Activated CD4-positive, alpha-beta T cell treated with anti-CD3 and anti-CD28 coated beads for 1 hour (primary cell): ENCODE results near the gene SLC37A4.
A peak's percentile ranks its signal among the peaks of the same experiment; 100 is the strongest.
"Not testable (repeated sequence)": the region's sequence is repeated elsewhere in the genome, so short reads cannot be mapped to it uniquely, and the experiment has no call there.

ENCODE experiments used
- DNase-seq: peaks from one replicate; pipeline ENCODE4 v3.0.0-alpha.2; 2020

Gene SLC37A4

GRCh38 chr11:119041821-119042514 is 11.3 kb upstream of the SLC37A4 start:
- DNase-seq, result no peak

- DNase-seq, result not testable (repeated sequence)
Measured at GRCh38 chr11:119039471-119039870, 8.8 kb upstream of the SLC37A4 start.

- DNase-seq, result no peak
Measured at GRCh38 chr11:119038884-119039283, 8.2 kb upstream of the SLC37A4 start.

- no peak for DNase-seq
Measured at GRCh38 chr11:119034813-119035212, 4.1 kb upstream of the SLC37A4 start.

DNA sequence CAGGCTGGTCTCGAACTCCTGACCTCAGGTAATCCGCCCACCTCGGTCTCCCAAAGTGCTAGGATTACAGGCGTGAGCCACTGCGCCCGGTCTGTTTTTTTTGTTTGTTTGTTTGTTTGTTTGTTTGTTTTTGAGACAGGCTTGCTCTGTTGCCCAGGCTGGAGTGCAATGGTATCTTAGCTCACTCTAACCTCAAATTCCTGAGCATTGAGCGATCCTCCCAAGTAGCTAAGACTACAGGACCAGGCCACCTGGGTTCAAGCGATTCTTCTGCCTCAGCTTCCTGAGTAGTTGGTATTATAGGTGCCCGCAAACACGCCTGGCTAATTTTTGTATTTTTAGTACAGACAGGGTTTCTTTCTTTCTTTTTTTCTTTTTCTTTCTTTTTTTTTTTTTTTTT is 2.7 kb upstream of the SLC37A4 start:
- not testable (repeated sequence) for DNase-seq

DNA sequence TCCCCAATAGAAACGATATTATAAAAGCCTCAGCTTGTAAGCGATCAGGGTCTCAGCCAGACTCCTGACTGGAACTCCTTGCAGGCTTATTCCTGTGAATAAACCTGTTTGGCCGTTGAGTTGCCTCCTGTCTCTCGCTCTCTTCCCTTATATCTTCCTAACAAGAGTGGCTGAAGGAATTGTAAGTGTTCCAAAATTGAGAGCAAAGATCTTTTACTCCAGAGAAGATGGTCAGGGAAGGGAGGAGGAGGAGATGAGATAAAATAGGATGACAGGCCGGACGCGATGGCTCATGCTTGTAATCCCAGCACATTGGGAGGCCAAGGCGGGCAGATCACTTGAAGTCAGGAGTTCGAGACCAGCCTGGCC is 1.2 kb upstream of the SLC37A4 start:
- no peak for DNase-seq

GRCh38 chr11:119030029-119030328 is 698 bp downstream of the SLC37A4 start:
- no peak for DNase-seq

GRCh38 chr11:119029340-119030028 is 1.2 kb downstream of the SLC37A4 start:
- no peak for DNase-seq

DNA sequence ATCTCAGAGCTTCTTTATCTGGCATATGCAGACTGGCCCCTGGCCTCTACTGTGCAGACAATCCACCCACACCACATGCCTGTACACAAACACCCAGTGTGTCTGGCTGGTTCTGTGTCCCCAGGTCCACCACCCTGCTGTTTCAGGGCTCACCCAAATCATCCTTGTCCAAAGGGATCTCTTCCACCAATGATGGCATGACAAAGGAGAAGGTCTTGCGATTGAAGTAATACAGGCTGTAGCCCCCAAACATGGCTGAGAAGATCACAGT is 1.7 kb downstream of the SLC37A4 start:
- no peak for DNase-seq

DNA sequence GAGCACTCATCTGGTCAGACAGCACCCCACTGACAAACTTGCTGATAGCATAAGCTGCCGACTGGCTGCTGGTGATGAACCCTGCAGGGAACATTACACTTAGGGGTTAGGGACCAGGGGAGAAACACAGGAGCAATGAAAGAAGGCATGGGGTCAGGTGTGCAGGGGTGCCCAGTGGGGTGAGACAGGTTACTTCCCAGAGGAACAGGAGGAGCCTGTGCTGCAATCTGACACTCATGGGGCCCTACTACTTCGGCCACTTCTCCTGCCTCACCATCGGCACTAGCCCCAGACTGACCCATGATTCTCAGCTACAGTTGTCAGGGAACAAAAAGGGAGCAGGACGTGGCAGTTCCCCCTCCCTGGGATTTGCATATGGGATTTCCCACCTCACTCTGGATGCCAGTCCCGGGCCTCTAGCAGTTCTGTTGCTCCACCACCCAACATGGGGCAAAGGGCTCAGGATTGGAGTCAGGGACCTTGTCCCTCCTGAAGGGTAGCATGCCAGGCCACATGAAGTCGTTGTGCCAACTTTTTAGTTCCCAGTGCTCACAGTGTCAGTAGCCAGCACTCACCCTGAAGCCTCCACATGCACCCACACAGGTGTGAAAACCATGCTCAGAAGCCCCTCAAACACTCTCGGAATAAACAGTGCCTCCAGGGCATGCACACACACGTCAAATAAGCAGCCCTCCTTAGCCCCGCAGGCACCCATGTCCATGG is 2.2 kb downstream of the SLC37A4 start:
- no peak for DNase-seq

- no peak for DNase-seq
Measured at GRCh38 chr11:119027561-119028345, 2.9 kb downstream of the SLC37A4 start.

- no peak for DNase-seq
Measured at GRCh38 chr11:119026970-119027369, 3.7 kb downstream of the SLC37A4 start.

- DNase-seq, result no peak
Measured at GRCh38 chr11:119025978-119026766, 4.5 kb downstream of the SLC37A4 start.

DNA sequence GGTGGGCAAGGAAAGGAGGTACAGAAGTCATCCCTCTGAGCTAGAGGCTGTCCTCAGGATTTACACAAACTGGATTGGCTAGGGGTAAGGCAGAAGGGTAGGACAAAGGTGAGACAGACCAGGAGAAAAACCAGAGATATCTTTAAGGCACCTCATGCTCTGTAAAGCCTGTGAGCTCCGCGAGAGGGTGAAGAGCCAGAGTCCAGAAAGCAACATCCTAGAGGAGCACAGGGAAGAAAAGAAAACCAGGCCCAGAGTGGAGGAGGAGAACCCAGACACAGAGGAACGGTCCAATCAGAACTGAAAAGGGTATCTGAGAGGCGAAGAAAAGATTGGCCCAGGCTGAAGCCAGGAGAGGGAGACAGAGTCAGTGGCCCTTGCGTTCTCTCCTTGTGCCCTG is 5.1 kb downstream of the SLC37A4 start:
- DNase-seq, result no peak

DNA sequence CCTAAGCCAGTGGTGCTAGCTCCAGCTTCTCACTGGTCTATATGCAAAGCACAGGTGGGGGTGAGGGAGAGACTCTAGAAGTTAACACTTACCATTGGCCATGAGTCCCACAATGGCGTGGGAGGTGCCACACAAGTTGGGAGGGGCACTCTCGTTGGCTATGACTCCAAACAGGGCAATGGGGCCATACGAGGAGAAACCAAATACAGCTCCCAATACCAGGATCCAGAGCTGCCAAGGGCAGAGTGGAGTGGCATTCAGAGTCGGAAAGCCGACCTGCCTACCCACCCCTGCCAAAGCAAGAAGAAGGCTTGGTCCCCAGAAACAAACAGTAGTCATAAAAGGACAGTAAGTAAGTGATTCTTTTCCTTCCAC is 5.6 kb downstream of the SLC37A4 start:
- DNase-seq, result no peak

DNA sequence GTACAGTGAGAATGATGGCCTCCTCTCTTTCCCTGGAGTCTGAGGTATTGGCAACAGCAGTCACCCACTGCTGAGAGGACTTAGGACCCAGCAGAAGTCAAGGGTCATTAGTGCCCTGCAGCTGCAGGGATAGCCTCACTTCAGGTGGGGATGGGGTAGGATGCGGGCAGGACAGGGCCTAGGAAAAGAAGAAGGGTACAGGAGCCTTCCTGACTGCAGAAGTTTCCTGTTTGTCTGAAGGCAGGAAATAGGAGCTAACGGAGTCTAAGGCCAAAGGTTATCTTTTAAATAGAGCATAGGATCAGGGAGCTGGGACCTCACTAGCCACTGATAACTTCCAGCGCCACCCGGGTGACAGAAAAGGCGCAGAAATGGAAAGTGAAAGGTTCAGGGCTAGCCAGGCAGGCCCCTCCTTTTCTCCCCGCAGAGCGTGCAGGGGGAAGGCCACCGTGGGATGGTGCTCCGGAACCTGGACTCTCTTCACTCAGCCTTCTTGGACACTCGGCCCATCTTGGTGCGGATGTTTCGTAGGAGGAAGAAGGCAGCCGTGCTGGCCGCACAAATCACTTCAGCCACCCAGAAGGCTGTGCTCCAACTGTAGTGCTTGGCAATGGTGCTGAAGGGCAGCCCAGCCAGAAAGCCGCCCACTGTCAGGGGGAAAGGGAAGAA is 6.1 kb downstream of the SLC37A4 start:
- no peak for DNase-seq

- DNase-seq, result no peak
Measured at GRCh38 chr11:119023741-119024140, 6.9 kb downstream of the SLC37A4 start.

DNA sequence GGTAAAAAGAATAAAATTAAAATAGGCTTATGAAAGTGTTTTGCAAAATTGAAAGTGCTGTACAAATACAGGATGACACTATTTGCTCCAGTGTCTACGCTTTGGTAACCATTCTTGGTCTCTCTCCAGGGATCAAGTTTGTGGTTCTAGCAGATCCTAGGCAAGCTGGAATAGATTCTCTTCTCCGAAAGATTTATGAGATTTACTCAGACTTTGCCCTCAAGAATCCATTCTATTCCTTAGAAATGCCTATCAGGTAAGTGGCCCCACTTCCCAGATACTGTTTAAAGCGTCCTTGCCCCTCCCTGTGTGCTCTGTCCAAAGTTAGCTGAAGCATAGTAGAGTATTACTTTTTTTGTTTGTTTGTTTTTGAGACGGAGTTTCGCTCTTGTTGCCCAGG is 9.0 kb downstream of the SLC37A4 start:
- no peak for DNase-seq

DNA sequence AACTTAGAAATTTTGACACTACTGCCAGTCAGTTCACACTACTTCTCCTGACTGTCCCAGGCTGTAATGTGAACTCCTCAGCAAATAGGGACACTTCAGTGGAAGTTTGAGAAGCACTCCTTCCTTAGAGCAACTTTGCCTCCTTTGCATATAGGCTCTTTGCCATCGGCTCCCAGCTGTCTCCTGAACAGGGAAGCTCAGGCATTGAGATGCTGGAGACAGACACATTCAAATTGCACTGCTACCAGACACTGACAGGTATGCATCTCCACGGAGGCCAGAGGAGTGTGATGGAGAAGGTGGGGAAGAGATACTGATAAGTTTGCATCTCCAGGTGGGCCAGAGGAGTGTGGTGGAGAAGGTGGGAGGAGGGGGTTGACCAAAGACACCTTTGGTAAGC is 10.7 kb downstream of the SLC37A4 start:
- no peak for DNase-seq

DNA sequence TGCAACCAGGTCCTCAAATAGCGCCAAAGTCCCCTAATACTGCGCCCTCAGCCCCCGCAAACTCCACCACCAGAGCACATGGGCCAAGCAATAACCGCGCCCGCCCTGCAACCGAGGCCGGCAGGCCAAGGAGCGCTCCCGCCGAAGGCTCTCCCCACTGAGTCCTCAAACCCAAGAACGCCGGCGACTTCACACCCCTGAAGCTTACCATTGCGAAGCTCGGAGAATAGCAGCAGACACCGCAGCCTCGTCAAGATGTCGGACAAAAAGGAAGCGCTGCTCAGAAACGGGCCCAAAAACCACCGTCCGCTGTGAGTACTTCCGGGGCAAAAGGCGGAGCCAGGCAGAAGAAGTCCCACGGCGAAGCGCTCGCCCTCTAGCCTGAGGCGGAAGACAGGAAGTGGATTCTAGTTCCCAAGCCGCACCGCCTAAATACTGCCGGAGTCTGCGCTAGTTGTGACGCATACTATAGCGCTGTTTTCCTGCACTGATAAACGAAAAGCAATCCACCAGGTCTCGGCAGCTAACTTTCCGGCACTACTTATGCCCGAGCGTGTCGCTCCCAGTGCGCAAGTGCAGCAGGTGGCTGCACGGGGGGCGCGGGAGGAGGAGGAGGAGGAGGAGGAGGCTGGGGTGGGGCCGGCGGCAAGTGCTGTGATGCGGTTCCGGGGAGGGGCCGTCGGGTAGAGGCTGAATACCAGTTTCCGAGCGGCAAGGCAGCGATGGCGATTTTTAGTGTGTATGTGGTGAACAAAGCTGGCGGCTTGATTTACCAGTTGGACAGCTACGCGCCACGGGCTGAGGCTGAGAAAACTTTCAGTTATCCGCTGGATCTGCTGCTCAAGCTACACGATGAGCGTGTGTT is 12.4 kb downstream of the SLC37A4 start, which contains the start of the genes RPS25 and TRAPPC4:
TSS of gene RPS25 (minus strand) at position 270 of the 865 bp plus-strand sequence. CDS start at position 211, 59 bp downstream.
TSS of gene TRAPPC4 (plus strand) at position 693 of the 865 bp plus-strand sequence. CDS start at position 723, 30 bp downstream.
- DNase-seq, result peak; percentile 92

GRCh38 chr11:119017377-119017776 is 13.3 kb downstream of the SLC37A4 start:
- DNase-seq, result not testable (repeated sequence)
